HFFc6 (cell line): Measurements from ENCODE around the gene COL6A2. TPM values are rescaled to one million over a fixed set of nuclear protein-coding genes. Genes with fewer than 3 reads are reported as not detected.

ENCODE experiments used
- DNase-seq: peaks from one replicate; pipeline ENCODE4 v3.0.0-alpha.2; 2018
- H3K27ac Mint-ChIP-seq: 2 replicates; pipeline ENCODE4 v1.8.0; 2020; ENCODE audit warnings: mild to moderate bottlenecking, mixed read lengths
- H3K27me3 Mint-ChIP-seq: 2 replicates; pipeline ENCODE4 v1.8.0; 2021; ENCODE audit warnings: mild to moderate bottlenecking, moderate library complexity, mixed read lengths; ENCODE audit not compliant: insufficient read depth
- H3K36me3 Mint-ChIP-seq: 2 replicates; pipeline ENCODE4 v1.8.0; 2021; ENCODE audit warnings: low read depth, mixed read lengths
- H3K4me1 Mint-ChIP-seq: 2 replicates; pipeline ENCODE4 v1.8.0; 2020; ENCODE audit warnings: low read depth, mixed read lengths
- H3K4me3 Mint-ChIP-seq: 2 replicates; pipeline ENCODE4 v1.8.0; 2020; ENCODE audit warnings: mild to moderate bottlenecking, moderate library complexity, mixed read lengths
- H3K9me3 Mint-ChIP-seq: 2 replicates; pipeline ENCODE4 v1.8.0; 2020; ENCODE audit warnings: mild to moderate bottlenecking, mixed read lengths
- total RNA-seq, 6 experiments: library from RNA; stranded (reverse); fragmentation: NEBNext Ultra II Directional; extraction: Animal tissue kit (Norgen Biotek cat#: 25700); gene quantifications; 2 replicates in 1 of 6; 3 replicates in 5 of 6; pipeline ENCODE4 v1.2.3, GENCODE V29; 2021
- TF ChIP-seq, protein P1 (sequence below): fragments of 200-600 bp; sonication (generic); IDR thresholded peaks from 2 replicates; pipeline ENCODE4 v1.5.0; 2021; ENCODE audit warnings: antibody characterized with exemption, mild to moderate bottlenecking

COL6A2 gene
- total RNA-seq, 6 experiments from 2014 or later: 426 to 514 (median 467) TPM

DNA sequence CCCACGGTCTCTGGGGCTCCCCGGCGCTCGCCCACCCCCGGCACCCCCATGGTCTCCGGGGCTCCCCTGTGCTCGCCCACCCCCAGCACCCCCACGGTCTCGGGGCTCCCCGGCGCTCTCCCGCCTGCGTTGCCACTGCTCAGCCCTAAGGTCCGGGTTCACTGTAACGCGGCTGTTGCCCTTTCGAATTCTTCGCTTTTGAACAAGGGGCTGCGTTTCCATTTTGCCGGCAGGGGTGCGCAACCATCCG lies 62.7 kb downstream of the COL6A2 start:
- Mint-ChIP-seq H3K36me3 (no peaks in the 10 kb centered on the region), H3K27me3 (peaks cover 6% of the 10 kb centered on the region), H3K4me1 (no peaks in the 10 kb centered on the region), H3K27ac (no peak overlapping the region), H3K4me3 (no peak overlapping the region), H3K9me3 (no peaks in the 10 kb centered on the region)
- DNase-seq: no peak
- TF ChIP-seq, protein P1, sequence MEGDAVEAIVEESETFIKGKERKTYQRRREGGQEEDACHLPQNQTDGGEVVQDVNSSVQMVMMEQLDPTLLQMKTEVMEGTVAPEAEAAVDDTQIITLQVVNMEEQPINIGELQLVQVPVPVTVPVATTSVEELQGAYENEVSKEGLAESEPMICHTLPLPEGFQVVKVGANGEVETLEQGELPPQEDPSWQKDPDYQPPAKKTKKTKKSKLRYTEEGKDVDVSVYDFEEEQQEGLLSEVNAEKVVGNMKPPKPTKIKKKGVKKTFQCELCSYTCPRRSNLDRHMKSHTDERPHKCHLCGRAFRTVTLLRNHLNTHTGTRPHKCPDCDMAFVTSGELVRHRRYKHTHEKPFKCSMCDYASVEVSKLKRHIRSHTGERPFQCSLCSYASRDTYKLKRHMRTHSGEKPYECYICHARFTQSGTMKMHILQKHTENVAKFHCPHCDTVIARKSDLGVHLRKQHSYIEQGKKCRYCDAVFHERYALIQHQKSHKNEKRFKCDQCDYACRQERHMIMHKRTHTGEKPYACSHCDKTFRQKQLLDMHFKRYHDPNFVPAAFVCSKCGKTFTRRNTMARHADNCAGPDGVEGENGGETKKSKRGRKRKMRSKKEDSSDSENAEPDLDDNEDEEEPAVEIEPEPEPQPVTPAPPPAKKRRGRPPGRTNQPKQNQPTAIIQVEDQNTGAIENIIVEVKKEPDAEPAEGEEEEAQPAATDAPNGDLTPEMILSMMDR: no peak

DNA sequence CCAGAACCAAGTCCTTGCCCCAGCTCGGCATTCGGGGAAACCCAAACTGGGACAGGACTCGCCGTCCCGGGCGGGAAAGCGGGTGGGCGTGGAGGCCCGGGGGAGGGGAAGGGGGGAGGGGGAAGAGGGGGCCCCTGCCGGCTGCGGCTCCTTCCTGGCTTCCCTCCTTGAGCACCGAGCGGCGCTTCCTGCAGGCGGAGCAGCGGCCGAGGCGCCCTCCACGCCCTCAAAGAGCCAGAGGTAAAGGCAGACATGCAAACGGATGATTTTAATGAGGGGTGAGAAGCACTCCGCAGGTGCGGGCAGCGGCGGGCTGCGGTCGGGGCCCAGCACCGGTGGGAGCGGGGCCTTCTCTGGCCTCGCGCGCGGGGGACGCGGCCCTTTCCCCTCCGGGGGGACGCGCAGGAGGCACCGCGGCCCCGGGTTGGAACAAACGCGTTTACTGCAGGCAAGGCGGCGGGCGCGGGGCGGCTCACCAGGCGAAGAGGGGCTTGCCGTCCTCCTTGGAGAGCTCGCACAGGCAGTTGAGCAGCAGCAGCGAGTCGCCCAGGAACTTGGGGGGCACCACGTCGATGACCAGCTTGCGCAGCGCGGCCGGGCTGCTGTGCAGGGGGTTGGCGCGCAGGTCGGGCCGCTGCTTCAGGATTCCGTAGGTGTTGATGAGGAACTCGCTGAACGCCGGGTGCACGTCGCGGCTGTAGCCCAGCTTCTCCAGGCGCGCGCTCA lies 63.2 kb downstream of the COL6A2 start:
- TF ChIP-seq, protein P1: no peak
- Mint-ChIP-seq H3K36me3 (no peaks in the 10 kb centered on the region), H3K4me1 (no peaks in the 10 kb centered on the region), H3K27ac (no peak overlapping the region), H3K4me3 (no peak overlapping the region), H3K27me3 (peaks cover 5% of the 10 kb centered on the region), H3K9me3 (no peaks in the 10 kb centered on the region)
- DNase-seq: no peak

DNA sequence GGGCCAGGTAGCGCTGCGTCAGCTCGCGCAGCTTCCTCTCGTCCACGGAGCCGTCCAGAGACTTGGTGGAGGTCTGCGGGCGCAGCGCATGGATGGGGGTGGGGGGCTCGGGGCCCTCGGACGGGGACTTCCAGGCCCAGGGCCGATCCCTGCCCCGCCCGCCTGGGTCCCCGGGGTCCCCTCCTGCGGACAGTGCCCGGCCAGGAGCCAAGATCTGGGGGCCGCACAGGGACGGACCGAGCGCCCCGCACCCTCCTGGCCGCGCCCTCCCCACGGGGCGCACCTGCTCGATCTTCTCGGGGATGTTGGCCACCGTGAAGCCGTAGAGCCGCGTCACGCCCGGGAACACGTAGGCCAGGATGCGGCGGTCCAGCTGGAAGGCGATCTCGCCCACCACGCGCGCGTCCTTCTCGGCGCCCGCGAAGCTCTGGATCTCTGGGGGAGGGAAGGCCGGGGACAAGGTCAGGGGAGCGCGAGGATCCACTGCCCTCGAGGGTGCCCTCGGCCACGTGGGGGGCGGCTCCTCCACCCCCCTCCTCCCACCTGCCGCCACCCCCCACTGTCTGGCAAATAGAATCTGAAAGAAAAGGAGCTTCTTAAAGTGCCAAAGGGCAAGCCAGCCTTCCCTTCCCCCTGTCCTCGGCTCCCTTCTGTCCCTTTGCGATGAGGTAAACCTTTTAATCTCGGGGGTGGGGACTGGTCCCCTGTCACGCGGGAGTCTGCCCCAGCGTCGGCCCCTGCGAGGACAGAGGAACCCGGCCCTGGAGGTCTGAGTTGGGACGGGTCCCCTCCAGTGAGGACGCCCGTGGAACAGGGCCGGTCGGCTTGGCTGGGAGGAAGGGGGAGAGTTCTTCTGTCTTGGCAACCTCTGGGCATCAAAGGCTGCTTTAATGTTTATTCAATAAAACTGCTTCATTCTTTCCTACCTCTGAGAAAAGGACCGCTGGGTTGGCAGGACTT lies 64.0 kb downstream of the COL6A2 start:
- H3K4me1 Mint-ChIP-seq: no peaks in the 10 kb centered on the region
- H3K27ac Mint-ChIP-seq: no peak overlapping the region
- TF ChIP-seq, protein P1: no peak
- H3K9me3 Mint-ChIP-seq: no peaks in the 10 kb centered on the region
- H3K27me3 Mint-ChIP-seq: peaks cover 5% of the 10 kb centered on the region
- DNase-seq: no peak
- H3K36me3 Mint-ChIP-seq: no peaks in the 10 kb centered on the region
- H3K4me3 Mint-ChIP-seq: no peak overlapping the region

DNA sequence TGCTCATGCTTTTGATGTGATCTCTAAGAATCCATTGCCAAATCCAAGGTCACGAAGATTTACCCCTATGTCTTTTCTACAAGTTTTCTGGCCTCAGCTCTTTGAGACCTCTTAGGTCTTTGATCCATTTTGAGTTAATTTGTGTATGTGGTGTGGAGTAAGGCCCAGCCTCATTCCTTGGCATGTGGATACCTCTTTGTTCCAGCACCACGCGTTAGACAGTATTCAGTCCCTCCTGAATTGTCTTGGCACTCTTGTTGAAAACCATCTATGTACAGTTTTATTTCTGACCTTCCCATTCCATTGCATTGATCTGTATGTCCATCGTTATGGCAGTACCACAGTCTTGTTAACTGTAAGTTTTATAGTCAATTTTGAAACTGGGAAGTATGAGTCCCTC lies 65.5 kb downstream of the COL6A2 start:
- Mint-ChIP-seq H3K36me3 (no peaks in the 10 kb centered on the region), H3K4me3 (no peak overlapping the region), H3K4me1 (no peaks in the 10 kb centered on the region), H3K9me3 (no peaks in the 10 kb centered on the region), H3K27ac (no peak overlapping the region), H3K27me3 (peaks cover 5% of the 10 kb centered on the region)
- TF ChIP-seq, protein P1: no peak
- no peak for DNase-seq

DNA sequence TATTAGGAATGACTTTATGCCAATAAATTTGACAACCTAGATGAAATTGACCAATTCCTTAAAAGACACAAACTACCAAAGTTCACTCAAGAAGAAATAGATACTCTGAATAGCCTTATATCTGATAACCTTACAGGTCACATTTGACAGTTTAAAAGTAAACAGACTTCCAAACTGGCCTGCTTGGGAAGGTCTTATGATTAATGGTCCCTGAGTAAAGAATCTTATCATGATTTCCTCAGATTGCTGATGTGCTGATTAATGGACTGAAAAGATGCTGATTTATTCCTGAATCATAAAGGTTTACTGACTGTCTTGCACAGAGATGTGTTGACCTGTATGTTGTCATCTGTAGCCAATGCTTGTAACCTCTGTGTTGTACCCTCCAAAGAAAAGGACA lies 67.2 kb downstream of the COL6A2 start:
- TF ChIP-seq, protein P1: no peak
- Mint-ChIP-seq H3K27ac (no peak overlapping the region), H3K9me3 (no peaks in the 10 kb centered on the region), H3K4me1 (no peaks in the 10 kb centered on the region), H3K4me3 (no peak overlapping the region), H3K27me3 (peaks cover 3% of the 10 kb centered on the region), H3K36me3 (no peaks in the 10 kb centered on the region)
- DNase-seq: no peak
